HCEC 1CT (cell line): Measurements from ENCODE around the gene PTPRD.

Source experiments
- DNase-seq: peaks from one replicate; pipeline ENCODE4 v3.0.0-alpha.2; 2017

Gene PTPRD

DNA sequence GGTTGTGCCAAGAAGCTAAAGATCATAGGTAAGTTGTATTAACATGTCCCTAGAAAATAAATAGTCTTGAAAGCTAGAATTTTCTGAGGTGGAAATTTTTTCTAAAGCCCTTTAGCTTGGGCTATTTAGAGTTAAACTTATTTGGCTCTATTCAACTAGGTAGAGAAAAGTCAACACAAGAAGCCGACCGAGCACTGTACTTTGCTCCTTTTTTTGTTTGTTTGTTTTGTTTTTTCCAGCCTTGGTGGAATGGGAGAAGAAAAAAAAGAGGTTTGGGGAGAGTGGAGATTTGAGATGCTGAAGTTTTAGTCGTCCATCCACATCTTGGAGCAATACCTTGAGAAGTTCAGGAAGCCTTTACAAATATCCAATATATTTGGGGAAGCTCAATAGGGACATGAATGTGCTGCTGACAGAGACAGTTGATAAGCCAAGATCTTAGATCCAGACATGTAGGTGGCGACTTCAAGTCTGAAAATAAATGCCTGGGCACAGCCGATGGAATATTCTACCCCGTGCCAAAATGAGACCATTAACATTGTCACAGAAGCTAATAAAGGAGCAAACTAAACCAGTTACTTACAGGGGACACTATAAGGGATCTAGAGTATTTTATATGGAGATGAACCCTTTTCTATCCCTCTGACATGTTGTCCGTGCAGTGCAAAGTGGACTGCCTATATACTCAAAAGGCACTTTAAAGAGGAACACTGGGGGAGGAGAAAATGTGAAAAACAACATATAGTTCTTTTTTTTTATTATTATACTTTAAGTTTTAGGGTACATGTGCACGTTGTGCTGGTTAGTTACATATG lies 466.1 kb downstream of the PTPRD start:
- no peak for DNase-seq

- DNase-seq, result no peak
These were observed 468.4 kb downstream of the PTPRD start for GRCh38 chr9:10144355-10144754.

GRCh38 chr9:10135553-10135952 lies 477.2 kb downstream of the PTPRD start:
- no peak for DNase-seq

DNA sequence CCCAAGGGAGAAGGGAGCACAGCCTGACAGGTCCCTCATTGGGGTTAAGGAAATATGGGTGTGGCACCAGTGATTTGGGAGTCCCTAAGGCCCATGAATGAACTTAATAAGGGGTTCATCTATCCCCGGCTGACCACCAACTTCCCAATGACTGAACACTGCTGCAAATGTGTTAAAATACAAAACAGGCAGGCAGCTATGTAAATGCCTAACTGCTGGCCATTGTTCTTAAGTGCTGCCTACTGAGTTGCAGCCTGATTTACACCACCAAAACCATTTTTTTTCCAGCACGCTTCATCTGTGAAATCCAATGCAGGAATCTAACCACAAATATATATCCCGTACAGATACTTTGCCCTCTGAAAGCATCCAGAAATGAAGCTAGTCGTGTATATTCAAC lies 478.5 kb downstream of the PTPRD start:
- DNase-seq, result no peak

DNA sequence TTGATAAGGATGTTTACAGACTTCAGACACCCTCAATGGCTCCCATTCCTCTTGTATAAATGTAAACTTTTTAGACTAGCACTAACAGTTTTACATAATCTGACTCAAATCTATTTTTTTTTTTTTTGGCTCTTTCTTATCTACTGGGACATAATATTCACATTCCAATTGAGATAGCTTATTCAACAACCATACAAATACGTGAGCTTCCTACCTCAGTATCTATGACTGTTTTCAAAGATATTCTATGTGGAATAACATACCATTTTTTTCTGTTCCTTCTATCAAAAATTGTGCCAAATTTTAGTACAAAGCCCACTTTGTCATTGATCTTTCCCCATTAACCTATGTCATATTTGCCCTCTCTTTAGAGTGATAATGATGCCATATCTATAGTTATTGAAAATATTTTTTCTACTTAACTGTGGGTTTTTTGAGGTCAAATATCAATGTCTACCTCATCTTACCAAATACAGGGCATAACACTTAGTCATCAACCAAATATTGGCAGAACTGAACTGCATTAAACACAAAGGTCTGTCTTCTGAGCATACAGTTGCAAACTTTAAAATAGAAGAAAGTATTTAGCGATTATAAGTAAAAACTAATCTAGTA lies 482.6 kb downstream of the PTPRD start:
- DNase-seq, result peak; percentile 41

DNA sequence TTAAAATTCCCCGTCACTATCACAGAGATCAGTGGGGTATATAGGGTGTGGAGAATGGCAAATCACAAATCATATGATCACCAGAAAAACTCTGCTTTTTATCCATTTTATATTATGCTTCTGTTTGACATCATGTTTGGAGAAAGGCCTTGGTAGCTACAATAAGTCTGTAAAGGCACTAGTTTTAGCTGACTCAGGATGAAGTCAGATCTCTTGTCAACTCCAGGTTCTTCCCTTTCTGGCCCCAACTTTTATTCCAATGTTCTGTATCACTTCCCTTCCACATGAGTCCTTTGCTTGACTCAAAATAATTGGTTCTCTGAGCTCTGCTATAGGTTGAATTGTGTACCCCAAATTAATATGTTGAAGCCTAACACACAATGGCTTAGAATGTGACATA lies 484.9 kb downstream of the PTPRD start:
- DNase-seq, result peak; percentile 12

- no peak for DNase-seq
These were observed 500.0 kb downstream of the PTPRD start for GRCh38 chr9:10112798-10113197.

DNA sequence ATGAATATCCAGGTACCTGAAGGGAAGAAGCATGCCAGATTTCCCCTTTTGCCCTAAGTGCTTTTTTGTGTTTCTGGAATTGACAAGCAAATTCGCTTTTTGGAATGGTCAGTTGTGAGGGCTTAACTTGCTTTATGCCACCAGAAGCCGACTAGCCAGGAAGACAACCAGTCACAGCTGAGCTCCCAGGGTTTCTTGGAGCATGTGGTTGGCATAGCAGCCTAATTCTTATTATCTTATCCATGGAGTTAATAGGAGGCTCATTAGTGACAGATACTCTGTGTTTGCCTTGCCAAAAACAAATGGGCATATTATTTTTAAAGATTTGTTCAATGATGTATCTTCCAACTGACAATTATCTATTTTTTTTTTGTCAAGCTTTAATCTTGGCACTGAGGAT lies 500.7 kb downstream of the PTPRD start:
- no peak for DNase-seq

- DNase-seq, result no peak
These were observed 504.0 kb downstream of the PTPRD start for GRCh38 chr9:10108815-10109214.

GRCh38 chr9:10104774-10105173 lies 508.0 kb downstream of the PTPRD start:
- no peak for DNase-seq

- no peak for DNase-seq
These were observed 517.6 kb downstream of the PTPRD start for GRCh38 chr9:10095208-10095607.

DNA sequence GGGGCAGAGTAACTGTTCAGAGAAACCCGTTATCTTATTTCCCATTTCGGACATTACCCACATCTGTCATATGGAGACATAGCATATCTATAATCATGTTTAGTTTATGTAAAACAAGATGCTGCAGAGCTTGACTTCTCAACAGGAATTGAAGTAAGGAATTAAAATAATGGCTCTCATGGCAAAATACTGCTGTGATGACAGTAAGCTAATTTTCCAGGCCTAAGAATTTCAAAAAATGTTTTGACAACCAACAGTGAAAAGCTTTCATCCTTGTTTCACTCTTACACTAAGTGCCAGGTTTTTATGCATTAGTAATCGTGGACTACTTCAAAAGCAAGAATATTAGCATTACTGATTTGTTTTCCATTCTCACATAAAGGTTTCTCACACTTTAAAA lies 518.2 kb downstream of the PTPRD start:
- DNase-seq, result no peak

DNA sequence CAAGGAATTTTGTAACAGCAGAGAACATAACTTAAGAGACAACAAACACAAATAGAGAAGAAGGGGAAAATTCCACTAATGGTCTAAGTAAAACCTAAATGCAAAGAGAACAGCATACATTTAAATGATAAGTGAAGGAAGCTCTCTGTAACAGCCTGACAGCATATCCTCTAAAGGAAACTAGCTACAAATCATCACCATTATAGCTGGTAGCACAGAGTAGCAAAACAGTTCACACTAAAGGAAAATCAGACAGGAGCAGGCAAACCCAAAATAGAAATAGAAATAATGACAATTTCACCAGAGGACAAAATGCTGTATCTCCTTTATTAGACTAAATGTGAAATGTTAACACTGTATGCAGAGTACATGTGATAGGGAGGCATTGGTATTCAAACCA lies 532.8 kb downstream of the PTPRD start:
- no peak for DNase-seq

DNA sequence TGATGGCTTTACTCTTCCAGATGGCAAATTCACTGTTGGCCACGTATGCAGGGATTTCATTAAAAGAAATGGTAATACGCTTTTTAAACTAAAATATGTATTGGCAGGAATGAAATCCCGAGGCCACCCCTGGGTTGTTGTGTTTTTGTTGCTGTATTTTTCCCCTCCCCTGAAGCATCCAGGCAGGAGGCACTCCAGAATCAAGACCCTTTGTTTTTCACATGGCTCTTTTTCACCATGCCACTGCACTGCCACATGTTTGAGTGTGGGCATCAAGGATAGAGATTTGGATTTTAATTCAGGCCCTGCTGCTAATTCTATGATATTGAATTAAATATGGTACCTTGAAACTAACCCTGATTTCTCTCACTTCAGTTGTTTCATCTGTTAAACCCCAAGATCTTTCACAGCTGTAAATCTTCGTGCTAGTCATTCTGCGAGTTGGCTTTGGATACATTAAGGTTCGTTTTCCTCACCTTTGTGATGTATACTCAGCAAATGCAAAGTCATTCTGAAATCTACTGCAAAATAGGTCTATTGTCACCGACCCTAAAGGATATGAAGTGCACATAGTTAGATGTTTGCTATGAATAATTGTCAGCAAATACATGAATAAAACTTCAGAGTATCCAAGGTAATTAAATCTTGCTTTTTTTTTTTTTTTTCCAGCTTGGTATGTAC lies 533.4 kb downstream of the PTPRD start:
- no peak for DNase-seq

DNA sequence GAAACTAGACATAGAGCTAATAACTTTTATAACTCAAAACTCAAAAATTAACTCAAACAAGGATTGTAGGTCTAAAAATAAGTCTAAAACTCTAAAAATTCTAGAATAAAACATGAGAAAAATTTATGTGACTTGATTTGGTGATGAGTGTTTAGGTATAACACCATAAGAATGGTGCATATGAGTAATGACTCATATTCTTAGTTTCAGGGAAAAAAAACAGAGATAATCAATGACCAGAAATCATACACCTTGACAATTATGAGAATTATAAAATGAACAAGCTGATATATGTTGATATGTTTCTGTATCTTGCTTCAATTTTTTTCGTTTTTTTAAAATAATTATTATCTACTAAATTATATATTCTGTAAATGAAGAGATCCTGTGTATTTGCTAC lies 541.2 kb downstream of the PTPRD start:
- no peak for DNase-seq

GRCh38 chr9:10062629-10063395 lies 550.0 kb downstream of the PTPRD start:
- DNase-seq, result peak; percentile 56

- DNase-seq, result no peak
These were observed 553.8 kb downstream of the PTPRD start for GRCh38 chr9:10059044-10059443.

- no peak for DNase-seq
These were observed 556.9 kb downstream of the PTPRD start for GRCh38 chr9:10055886-10056395.

GRCh38 chr9:10054456-10054855 lies 558.3 kb downstream of the PTPRD start:
- DNase-seq, result no peak

- DNase-seq, result no peak
These were observed 559.9 kb downstream of the PTPRD start for GRCh38 chr9:10052916-10053315.

GRCh38 chr9:10052181-10052580 lies 560.6 kb downstream of the PTPRD start:
- no peak for DNase-seq

DNA sequence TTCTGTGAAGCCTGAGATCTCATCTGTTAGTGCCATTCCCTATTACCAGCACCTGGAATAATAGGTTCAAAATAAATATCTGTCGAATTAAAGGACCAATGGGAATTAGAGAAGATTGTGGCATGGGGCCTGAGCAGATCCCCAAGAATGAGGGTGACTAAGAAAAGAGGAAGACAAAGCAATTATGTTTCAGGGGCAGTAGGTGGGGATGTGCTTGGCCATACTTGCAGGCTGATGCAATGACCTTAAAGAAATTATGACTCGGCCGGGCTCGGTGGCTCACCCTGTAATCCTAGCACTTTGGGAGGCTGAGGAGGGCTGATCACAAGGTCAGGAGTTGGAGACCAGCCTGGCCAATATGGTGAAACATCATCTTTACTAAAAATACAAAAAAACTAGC lies 562.8 kb downstream of the PTPRD start:
- DNase-seq, result peak; percentile 24

GRCh38 chr9:10048994-10049393 lies 563.8 kb downstream of the PTPRD start:
- DNase-seq, result no peak
